ENCODE data around the gene CFAP251. TPM values are rescaled to one million over a fixed set of nuclear protein-coding genes. Genes with fewer than 3 reads are reported as not detected.
"Not testable (repeated sequence)": the region's sequence is repeated elsewhere in the genome, so short reads cannot be mapped to it uniquely, and the experiment has no call there.

CFAP251 gene
- total RNA-seq, 1 donor from 2014 or later, result 2.9 TPM

DNA sequence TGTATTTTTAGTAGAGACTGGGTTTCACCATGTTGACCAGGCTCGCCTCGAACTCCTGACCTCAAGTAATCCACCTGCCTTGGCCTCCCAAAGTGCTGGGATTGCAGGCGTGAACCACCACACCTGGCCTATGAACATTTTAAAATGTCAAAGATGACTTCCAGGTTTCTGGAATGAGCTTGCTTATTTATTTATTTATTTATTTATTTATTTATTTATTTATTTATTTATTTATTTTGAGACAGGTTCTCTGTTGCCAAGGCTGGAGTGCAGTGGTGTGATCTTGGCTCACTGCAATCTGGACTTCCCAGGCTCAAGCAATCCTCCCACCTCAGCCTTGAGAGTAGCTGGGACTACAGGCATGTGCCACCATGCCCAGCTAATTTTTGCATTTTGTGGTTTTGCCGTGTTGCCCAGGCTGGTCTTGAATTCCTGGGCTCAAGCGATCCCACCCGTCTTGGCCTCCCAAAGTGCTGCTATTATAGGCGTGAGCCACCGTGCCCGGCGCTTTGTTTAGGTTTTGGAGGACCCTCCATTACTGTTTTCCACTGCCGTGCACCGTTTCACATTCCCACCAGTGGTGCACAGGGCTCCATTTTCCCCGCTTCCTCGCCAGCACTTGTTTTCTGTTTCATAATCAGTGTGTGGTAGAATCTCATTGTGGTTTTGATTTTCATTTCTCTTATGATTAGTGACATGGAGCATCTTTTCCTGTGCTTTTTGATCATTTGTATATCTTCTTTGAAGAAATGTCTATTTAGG is 6.4 kb upstream of the CFAP251 start:
- no peak for DNase-seq

DNA sequence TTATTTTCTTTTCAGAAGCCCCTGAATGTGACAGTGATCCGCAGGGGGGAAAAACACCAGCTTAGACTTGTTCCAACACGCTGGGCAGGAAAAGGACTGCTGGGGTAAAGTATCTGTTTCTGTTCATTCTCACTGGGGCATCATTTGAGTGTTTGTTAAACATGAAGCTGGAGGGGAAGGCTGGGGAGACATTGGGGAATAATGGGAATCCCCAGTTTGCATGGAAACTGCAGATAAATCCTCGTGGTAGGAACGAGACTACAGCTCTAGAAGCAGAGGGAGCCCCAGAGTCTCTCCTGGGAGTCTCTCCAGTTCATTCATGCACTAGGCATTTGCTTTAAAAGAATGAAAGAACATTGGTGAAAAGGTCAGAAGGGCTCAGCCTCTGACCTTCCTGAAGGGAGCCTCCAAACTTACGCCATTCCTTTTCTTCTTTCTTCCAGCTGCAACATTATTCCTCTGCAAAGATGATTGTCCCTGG is 2.5 kb upstream of the CFAP251 start:
- DNase-seq, result no peak

DNA sequence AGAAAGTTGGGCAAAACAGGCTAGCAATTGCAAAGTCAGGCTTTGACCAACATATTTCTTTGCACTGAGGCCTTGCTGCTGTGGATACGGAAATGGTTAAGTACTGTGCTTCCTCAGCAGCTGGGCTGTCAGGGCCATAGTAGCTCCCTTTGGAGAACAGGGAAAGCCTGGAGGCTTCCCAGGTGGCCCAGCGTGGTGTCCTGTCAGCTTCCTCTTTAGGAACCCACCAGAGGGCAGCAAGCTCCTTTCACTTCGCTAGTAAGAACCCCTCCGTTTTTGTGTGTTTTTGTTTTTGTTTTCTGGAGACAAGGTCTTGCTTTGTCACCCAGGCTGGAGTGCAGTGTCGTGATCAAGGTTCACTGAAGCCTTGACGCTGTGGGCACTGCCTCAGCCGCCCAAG is 1.7 kb upstream of the CFAP251 start:
- peak; percentile 55 for DNase-seq

DNA sequence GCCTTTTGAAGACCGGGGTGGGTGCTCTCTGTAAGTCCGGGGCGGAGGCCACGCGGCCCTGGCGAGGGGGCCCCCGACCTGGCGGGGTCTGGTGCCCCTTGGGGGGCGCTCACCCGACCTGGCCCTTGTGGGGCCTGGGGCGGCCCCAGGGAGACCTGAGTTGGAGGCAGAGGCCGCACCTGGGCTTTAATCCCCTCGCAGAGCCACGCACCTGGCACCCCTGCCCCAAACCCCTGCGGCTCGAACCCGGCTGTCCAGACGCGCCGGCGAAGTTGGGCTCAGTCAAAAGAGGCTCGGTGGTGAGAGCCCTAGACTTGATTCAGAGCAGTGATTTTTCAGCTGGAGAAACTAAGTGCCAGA is 267 bp downstream of the CFAP251 start:
- no peak for DNase-seq

DNA sequence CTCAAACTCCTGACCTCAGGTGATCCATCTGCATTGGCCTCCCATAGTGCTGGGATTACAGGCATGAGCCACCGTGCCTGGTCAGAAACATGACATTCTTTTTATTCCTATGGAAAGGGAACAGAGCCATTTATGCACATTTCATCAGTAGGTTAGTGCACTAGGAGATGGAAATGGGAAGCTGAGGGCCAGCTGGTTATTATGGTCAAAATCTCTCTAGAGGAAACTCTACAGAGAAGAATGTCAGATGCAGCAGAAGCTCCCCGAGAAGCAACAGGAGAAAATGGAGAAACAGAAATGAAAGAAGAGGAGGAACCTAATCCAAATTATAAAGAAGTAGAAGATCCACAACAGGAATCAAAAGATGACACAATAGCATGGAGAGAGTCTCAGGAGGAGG is 2.7 kb downstream of the CFAP251 start:
- no peak for DNase-seq

DNA sequence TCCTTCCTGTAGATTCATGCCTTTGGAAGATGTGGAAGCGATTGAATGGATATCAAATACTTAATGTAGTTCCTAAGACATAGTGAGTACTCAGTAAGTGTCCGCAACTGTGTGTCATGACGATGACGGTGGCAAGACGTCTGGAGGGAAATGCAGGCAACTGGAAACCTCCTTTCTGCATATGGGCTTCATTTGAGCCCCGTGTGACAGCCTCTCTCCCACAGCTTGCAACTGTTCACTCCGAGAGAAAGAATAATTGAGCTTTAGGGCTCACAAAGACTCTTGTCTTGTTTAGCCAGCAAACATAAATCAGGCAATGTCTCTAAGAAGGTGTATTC is 6.9 kb downstream of the CFAP251 start:
- DNase-seq, result peak; percentile 42

DNA sequence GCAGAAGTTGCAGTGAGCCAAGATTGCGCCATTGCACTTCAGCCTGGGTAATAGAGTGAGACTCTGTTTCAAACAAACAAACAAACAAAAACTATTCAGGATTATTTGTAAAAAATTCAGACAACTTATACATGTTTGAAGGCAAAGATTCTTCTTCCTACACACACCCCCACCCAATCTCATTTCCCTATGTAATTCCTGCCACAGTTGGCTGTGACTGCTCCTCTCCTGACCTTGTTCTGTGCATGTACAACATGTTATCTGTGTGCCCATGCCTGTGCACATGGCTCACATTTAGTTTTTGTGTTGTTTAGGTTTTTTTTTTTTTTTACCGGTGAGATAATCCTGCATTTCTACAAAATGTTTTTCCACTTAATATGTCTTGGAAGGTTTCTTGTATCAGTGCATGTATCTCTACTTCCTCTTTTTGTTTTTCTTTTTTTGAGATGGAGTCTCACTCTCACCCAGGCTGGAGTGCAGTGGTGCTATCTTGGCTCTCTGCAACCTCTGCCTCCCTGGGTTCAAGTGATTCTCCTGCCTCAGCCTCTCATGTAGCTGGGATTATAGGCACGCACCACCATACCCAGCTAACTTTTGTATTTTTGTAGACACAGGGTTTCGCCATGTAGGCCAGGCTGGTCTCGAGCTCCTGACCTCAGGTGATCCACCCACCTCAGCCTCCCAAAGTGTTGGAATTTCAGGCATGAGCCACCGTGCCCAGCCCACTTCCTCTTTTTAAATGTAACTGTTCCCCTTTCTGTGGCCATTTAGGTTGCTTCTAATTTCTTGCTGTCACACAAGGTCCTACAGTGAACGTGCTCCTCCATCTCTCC is 8.7 kb downstream of the CFAP251 start:
- DNase-seq, result no peak

DNA sequence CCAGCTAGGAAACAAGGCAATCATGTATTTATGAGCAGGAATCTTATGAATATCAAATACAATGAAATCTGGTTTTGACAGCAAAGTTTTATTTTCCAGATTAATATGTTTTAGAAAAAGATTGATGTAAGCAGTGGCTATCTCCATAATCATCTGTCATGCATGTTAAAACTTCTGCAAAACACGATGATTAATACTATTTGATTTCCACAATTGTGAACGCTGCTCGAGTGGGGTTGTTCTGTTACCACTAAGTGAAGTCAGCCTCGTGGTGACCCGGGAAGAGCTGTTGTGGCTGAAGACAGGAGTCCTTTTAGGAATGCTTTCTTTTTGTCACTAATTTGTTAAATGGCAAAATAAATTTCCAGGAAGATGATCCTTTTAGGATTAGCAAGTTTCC is 9.4 kb downstream of the CFAP251 start:
- DNase-seq, result no peak

DNA sequence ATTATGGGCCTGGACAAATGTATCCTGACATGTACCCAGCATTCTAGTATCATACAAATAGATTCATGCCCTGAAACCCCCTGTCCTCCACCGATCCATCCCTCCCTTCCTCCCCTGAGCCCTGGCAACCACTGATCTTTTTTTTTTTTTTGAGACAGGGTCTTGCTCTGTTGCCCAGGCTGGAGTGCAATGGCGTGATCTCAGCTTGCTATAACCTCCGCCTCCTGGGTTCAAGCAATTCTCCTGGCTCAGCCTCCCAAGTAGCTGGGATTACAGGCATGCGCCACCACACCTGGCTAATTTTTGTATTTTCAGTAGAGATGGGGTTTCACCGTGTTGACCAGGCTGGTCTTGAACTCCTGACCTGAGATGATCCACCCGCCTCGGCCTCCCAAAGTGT is 11.2 kb downstream of the CFAP251 start:
- not testable (repeated sequence) for DNase-seq

DNA sequence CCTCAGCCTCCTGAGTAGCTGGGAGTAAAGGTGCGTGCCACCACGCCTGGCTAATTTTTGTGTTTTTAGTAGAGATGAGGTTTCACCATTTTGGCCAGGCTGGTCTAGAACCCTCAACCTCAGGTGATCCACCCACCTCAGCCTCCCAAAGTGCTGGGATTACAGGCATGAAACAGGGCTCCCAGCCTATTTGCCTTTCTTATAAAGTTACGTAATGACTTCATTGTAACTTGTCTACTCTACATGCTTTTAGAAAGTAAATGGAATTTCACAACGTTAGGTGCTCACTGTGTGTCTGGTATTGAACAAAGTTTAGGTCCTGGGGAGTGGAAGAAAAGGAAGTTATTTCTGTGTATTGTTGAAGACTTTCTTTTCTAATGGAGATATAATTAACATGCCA is 12.5 kb downstream of the CFAP251 start:
- DNase-seq, result no peak

DNA sequence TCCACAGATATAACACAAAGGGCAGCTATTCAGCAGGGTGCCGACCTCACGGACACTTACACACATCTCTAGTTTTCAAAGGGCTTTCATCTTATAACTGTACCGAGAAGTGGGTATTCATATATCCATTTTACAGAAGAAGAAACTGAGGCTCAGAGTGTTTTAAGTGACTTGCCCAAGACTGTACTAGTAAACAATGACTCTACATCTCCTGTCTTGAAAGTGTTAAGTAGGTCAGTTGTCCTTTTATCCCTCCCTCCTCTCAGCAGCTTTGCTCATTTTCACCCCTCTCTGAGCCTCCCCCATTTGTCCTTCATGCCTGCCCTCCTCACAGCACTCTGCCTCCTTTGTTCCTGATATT is 13.8 kb downstream of the CFAP251 start:
- no peak for DNase-seq

DNA sequence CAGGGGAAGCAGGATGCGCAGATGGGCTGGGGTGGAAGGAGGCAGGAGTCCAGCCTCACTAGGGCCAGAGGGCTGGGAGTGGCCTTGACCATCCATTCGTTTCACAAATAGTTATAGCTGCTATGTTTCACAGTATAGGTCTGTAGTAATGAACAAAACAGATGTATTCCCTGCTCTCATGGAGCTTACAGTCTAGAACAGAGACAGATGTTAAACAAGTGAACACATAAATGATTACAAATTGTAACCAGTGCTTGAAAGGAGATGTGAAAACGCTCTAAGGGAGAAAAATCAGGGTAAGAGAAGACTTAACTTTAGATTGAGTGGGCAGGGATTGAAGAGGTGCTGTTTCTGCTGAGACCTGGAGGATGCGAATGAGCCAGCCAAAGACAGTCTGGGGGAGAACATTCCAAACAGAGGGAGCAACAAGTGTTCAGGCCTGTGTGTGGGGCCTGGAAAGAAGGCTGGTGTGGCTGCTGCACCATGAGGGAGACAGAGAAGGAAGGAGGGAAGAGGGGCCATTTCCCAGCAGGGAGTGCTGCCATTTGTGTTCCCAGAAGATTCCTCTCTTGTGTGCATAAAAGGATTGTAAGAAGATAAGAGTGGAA is 14.6 kb downstream of the CFAP251 start:
- no peak for DNase-seq

DNA sequence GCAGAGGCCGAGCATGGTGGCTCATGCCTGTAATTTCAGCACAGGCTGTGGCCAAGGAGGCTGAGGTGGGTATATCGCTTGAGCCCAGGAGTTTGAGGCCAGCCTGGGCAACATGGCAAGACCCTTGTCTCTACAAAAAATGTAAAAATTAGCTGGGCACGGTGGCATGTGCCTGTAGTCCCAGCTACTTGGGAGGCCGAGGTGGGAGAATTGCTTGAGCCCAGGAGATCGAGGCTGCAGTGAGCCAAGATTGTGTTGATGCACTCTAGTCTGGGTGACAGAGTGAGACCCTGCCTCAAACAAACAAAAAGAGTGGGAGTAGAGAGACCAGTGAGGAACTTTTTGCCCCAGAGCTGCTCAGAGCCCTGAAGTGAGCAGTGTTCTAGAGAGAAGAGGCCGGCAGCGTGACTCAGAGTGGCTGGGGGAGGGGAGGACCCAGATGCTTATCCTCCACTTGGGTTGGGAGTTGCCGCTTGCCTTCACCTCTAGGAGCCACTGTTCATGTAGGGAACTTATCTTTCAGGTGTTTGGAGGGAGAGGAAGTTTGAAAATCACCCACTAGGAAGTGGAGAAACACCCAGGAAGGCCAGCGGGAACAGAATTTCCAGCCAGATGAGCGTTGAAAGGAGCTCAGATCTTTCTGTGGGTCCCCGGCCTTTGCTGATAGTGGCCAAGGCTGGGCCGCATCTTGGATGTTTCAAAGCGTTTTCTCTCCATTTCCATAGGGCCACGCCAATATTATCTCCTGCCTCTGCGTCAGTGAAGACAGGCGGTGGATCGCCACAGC is 15.3 kb downstream of the CFAP251 start:
- DNase-seq, result no peak

DNA sequence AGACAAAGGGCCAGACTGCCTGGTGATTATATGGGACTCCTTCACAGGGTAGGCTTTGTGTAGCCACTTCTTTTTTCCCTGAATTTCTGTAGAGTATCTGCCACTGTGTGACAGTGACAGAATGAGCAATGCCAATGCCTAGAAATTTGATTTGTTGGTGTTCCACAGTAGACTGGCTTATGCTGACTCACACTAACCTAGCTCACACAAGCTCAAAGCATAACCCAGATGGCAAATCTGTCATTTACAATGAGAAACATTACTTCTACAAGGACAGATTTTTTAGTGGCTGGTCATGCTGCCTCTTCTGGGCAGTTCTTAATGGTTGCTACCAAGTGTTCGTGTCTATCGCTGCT is 15.9 kb downstream of the CFAP251 start:
- DNase-seq, result no peak

DNA sequence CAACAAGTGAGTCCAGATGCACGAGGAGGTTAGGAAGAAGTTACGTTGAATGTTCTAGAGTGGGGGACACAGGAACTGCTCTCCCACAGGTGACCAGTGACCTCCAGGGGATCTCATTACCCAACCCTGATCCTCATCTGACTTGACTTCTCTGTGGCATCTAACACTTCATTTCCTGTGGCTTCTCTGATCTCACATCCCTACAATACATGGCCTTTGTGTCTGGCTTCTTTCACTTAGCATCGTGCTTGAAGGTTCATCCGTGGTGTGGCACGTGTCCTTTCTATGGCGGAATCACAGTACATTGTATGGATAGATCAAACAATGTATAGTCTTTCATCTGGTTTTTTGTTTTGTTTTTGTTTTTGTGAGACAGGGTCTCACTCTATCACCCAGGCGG is 19.3 kb downstream of the CFAP251 start:
- DNase-seq, result no peak

DNA sequence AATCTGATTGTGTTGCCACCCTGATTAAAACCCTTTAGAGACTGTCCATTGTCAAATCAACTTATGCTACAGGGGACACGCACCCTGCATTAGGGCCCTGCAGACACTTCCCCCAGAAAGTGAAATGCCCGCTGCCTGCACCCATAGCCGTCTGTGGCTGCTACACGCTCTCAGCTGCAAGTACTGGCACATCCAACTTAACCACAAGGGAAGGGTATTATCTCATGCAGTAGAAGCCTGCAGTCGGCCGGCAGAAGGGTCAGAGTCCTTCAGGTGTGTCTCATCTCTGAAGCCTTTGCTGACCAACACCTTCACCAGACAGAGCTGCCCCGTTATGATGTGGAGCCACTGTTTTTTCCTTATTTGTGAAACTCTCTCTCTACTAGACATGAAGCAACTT is 20.8 kb downstream of the CFAP251 start:
- no peak for DNase-seq

DNA sequence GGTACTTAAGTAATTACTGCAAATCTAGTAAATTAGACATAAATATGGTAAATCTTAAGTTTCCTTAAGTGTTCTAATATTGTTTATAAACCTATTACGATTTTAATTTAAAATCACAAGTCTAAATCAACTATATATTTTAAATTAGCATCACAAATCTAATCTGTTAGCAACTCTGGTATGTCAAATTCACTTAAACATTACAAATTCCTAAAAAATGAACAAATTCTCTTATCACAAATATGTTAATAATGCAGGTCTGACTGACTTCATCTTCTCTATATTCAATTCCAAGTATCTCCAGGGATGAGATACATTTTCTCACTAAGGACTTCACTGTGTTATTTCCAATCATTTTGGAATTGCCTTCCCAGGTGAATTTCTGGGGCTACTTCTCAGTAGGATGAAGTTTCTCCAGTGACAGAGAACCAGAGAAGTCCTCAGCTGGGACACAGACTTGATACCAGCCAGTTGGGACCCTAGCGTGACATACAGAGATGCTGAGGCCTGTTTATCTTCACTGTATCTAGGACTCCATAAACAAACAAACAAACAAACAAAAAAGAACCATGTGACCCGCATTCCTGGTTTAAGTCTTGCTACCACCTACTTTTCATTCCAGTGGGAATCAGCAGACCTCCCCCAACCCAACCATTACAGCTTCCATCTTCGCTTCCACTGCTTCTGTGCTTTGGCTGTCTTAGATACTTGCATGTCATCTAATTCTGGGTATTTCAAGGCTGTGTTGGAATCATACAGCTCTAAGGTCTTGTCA is 21.8 kb downstream of the CFAP251 start:
- no peak for DNase-seq

DNA sequence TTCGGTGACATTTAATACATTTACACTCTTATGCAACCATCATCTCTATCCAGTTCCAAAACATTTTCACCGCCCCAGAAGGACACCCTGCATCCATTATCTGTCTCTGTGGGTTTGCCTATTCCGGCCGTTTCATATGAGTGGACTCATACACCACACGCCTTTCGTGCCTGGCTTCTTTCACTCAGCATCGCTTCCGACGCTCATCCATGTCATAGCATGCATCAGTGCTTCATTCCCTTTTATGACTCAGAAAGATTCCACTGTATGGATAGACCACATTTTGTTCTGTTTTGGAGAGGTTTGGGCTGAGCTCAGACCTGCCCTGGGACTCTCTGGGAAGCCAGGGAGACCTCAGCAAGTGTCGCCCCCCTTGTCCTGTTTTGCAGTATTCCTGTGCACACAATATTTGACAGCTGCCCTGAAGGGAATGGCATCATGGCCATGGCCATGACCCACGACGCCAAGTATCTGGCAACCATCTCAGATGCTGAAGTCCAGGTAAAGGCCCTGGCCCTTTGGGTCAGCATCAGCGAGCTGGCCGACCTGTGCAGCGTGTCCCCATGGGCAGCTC is 23.8 kb downstream of the CFAP251 start:
- no peak for DNase-seq

DNA sequence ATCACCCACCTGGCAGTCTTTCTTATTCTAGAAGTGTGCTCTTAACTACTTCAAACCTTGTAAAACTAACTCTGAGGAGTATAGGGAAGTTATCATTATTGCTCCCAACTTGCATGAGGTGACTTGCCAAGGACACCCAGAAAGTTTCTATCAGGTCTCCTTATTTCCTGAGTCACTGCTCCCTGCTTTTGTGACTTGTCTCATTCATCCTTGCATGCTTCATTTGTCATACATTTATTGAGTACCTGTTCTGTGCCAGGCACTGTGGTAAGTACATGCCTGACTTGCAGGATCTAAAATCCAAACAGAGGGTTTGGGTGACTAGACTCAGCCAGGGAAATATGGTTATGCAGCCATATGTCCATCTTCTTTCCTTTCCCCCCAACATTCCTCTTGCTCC is 25.5 kb downstream of the CFAP251 start:
- no peak for DNase-seq

DNA sequence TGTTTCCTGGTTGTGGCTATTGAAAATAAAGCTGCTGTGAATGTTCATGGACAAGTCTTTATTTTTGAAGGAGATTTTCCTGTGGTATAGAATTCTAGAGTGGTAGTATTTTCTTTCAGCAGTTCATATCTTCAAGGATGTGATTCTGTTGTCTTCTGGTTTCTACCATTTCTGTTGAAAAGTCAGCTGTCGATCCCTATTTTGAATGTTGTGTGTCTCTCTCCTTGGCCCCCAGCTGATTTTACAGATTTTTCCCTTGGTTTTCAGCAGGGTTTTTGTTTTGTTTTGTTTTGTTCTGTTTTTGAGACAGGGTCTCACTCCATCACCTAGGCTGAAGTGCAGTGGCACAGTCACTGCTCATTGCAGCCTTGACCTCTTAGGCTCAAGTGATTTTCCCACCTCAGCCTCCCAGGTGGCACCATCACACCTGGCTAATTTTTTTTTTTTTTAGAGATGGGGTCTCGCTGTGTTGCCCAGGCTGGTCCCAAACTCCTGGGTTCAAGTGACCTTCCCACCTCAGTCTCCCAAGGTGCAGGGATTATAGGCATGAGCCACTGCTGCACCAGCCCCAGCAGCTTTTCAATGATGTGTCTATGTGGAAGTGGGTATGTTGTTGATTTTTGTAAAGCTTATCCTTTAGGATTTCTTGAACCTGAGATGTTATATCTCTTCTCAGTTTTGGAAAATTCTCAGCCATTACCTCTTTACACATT is 28.1 kb downstream of the CFAP251 start:
- DNase-seq, result no peak

DNA sequence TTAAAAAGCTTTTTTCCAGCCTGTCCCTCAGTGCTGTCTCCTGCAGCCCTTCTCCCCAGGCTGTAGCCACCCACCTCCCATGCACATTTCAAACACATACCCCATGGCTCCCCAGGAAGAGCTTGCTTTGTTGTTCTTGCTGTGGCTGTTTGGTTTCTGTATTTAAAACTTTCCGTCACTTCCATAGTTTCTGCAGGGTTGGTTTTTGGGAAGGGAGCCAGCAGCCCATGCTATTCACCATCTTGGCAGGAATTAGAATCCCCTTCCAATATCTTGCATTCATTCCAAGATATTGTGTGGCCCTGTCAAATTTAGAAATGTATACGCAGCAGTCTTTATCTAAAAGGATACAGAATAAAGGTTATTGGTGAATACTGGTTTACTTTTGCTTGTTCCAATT is 29.6 kb downstream of the CFAP251 start:
- DNase-seq, result no peak

All from dermis blood vessel endothelial cell (primary cell).